ENCODE results near the gene RGPD3.
"Not testable (repeated sequence)": the region's sequence is repeated elsewhere in the genome, so short reads cannot be mapped to it uniquely, and the experiment has no call there.

The RGPD3 gene

DNA sequence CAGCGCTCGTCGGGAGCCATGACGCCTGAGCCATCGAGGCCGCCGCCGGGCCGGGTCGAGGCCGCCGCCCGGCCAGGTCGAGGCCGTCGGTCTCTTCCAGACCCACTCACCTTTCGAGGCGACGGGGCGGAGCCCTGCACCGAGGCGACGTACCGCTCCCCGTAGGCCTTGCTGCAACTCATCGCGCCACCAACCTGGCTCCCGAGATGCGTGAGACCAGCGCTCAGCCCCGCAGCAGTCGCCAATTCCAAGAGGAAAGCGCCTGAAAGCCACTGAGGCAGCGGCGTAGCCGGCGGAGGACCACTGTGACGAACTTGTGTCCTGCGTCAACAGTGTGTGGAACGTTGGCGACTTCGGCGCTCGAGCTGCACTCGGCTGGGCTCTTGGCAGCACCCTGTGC is at the start of gene RGPD3:
TSS of gene RGPD3 (minus strand) at position 307 of the 400 bp plus-strand sequence. CDS start at position 182, 125 bp downstream.
- POLR2A ChIA-PET; CTCF ChIA-PET; DNase-seq (ENCODE audit: extremely low spot score): not testable (repeated sequence)

- no peak for DNase-seq (ENCODE audit: extremely low spot score)
- ChIA-PET CTCF (no interaction called here), POLR2A (no interaction called here)
- TF ChIP-seq ZNF384 (IDR thresholded peaks at IDR 0.05) (no peak), NFRKB (IDR thresholded peaks at IDR 0.05) (no peak), PKNOX1 (IDR thresholded peaks at IDR 0.05) (no peak), L3MBTL2 (conservative IDR thresholded peaks at IDR 0.05) (no peak), SP1 (IDR thresholded peaks at IDR 0.05) (no peak), TARDBP (IDR thresholded peaks at IDR 0.05) (no peak), FOXA1 (IDR thresholded peaks at IDR 0.05) (no peak)
These were observed 49.1 kb upstream of the RGPD3 start for GRCh38 chr2:106517329-106517728.

- ChIA-PET CTCF (no interaction called here), POLR2A (no interaction called here)
- DNase-seq (ENCODE audit: extremely low spot score), result no peak
- TF ChIP-seq SP1 (IDR thresholded peaks at IDR 0.05) (no peak), BHLHE40 (IDR thresholded peaks at IDR 0.05; ENCODE audit: borderline replicate concordance) (no peak), TARDBP (IDR thresholded peaks at IDR 0.05) (no peak), SUZ12 (IDR thresholded peaks at IDR 0.05) (no peak), NFRKB (IDR thresholded peaks at IDR 0.05) (no peak), LEF1 (IDR thresholded peaks at IDR 0.05; ENCODE audit: borderline replicate concordance) (no peak), FOXK2 (IDR thresholded peaks at IDR 0.05) (no peak), FOXA1 (IDR thresholded peaks at IDR 0.05) (no peak), L3MBTL2 (conservative IDR thresholded peaks at IDR 0.05) (no peak), PKNOX1 (IDR thresholded peaks at IDR 0.05) (no peak), ZNF384 (IDR thresholded peaks at IDR 0.05) (no peak), ELF4 (IDR thresholded peaks at IDR 0.05) (no peak)
These were observed 48.7 kb upstream of the RGPD3 start for GRCh38 chr2:106516864-106517263.

GRCh38 chr2:106516436-106516835 is 48.2 kb upstream of the RGPD3 start:
- TF ChIP-seq CTBP1 (IDR thresholded peaks at IDR 0.05; ENCODE audit: borderline replicate concordance) (no peak), SP1 (IDR thresholded peaks at IDR 0.05) (no peak), HDGF (IDR thresholded peaks at IDR 0.05; ENCODE audit: borderline replicate concordance) (no peak), FOXM1 (IDR thresholded peaks at IDR 0.05; ENCODE audit: borderline replicate concordance) (no peak), FOXK2 (IDR thresholded peaks at IDR 0.05) (no peak), ARNT (IDR thresholded peaks at IDR 0.05) (no peak), ELF4 (IDR thresholded peaks at IDR 0.05) (no peak), SUZ12 (IDR thresholded peaks at IDR 0.05) (no peak), ZNF384 (IDR thresholded peaks at IDR 0.05) (no peak), PKNOX1 (IDR thresholded peaks at IDR 0.05) (no peak), FOXA1 (IDR thresholded peaks at IDR 0.05) (no peak), L3MBTL2 (conservative IDR thresholded peaks at IDR 0.05) (no peak), NFRKB (IDR thresholded peaks at IDR 0.05) (no peak), TARDBP (IDR thresholded peaks at IDR 0.05) (no peak), LEF1 (IDR thresholded peaks at IDR 0.05; ENCODE audit: borderline replicate concordance) (no peak), BHLHE40 (IDR thresholded peaks at IDR 0.05; ENCODE audit: borderline replicate concordance) (no peak)
- POLR2A ChIA-PET, result no interaction called here
- CTCF ChIA-PET, result no interaction called here
- no peak for DNase-seq (ENCODE audit: extremely low spot score)

DNA sequence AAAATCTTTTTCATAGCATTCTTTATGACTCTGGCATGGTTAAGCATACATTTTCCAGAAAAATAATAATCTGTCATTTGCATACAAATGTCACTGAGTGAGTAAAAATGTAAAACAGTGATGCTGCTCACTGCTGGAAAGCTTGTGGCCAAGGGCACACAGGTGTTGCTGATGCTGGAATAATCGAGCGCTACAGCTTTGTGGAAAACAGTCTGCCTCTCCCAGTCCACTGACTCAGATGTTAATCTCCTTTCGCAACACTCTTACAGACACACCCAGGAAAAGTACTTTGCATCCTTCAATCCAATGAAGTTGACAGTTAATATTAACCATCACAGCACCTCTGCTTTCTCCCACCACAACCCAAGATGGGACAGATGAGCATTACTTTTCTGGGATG is 46.6 kb upstream of the RGPD3 start:
- CTCF ChIA-PET, POLR2A ChIA-PET: not testable (repeated sequence)

DNA sequence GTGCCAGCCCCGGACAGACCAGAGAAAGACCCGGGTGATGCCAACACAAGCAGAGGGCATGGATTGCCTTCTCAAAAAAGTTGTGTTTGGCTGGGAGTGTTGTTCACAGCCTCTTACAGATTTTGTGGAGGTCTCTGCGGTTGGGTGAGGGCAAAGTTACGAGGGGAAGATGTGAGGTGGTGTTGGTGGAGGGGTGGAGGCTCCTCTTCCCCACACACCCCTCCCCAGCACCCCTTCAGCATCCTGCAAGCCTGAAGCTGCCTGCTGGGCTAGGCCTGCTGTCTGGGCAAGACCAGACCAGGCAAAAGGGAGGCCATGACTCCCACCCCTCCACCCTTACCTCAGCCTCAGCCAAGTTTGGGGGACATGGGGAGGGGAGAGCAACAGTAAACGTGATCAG is 45.2 kb upstream of the RGPD3 start:
- POLR2A ChIA-PET; DNase-seq (ENCODE audit: extremely low spot score); CTCF ChIA-PET: not testable (repeated sequence)

More for the DNA sequence above, 46.6 kb upstream of the RGPD3 start:
- DNase-seq (ENCODE audit: extremely low spot score), result not testable (repeated sequence)

- CTCF ChIA-PET; POLR2A ChIA-PET; DNase-seq (ENCODE audit: extremely low spot score): not testable (repeated sequence)
These were observed 43.7 kb upstream of the RGPD3 start for GRCh38 chr2:106511934-106512333.

DNA sequence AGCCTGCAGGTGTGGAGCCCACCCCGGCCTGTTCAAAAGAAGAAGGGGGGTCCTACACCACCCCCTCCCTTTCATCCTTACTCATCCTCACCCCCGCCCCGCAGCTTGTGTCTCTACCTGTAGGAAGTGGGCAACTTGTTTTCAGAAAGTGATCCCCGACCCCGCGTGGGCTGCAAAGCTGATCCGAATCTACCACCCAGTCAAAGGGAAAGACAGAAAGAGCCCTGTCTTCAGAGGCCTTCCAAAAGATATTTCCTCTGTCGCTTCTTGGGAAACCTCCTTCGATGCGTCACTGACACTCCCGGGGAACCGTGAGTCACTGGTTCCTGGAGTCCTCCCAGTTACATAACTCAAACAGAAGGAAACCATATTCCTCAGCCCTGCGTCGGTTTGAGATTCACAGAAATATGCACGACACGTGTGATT is 43.3 kb upstream of the RGPD3 start:
- CTCF ChIA-PET; POLR2A ChIA-PET; DNase-seq (ENCODE audit: extremely low spot score): not testable (repeated sequence)

DNA sequence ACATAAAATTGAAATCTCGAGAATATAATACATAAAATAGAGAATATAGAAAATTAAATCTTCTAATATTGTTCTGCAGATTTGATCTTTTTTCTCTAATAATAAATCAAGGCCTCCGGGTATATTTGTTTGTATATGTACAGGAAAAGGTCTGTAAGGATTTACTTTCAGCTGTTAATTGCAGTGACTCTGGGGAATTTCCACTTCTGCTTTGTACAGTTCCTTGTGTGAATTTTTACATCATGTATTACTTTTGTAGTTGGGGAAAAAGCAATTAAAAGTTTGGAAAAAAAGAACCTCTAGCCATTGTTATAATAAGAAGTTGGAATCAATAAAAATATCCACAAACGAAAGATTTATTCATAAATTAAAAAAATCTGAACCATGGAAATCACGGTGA is 42.6 kb upstream of the RGPD3 start:
- DNase-seq (ENCODE audit: extremely low spot score); POLR2A ChIA-PET; CTCF ChIA-PET: not testable (repeated sequence)

GRCh38 chr2:106509374-106509770 is 41.2 kb upstream of the RGPD3 start:
- CTCF ChIA-PET; DNase-seq (ENCODE audit: extremely low spot score); POLR2A ChIA-PET: not testable (repeated sequence)

- DNase-seq (ENCODE audit: extremely low spot score); POLR2A ChIA-PET; CTCF ChIA-PET: not testable (repeated sequence)
These were observed 40.6 kb upstream of the RGPD3 start for GRCh38 chr2:106508660-106509373.

DNA sequence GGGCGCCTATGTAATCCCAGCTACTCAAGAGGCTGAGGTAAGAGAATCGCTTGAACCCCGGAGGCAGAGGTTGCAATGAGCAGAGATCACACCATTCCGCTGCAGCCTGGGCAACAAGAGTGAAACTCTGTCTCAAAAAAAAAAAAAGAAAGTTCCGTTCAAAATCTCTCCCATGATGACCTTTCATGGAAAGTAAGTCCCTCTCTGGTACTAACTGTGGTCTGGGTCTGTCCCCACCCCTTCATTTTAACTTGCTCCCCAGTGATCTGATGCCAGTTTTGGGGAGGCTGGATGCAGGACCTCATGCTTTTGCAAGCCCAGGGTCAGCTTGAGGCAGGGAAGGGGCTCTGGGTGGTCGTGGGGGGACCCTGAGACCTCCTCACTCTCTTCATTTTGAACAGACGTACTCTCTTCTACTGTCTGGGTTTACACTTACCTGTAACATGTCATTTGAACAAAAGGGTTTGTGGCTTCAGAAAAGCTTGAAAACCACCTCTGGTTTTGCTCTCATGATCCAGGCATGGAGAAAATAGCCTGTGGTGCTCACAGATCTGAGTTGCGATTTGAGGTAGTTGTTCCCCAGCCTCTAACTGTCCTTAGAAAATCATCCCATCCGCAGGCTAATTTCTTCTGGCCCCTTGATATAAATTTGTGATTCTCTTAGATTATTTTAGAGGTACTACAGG is 37.9 kb upstream of the RGPD3 start:
- CTCF ChIA-PET; DNase-seq (ENCODE audit: extremely low spot score); POLR2A ChIA-PET: not testable (repeated sequence)
